Stimulated activated CD8-positive, alpha-beta memory T cell treated with anti-CD3 and anti-CD28 coated beads, Interleukin-7, amount 100 ng/mL, for 1 hour (primary cell): ENCODE data around the gene SCARF1.

Experiments used
- DNase-seq, 2 donors: peaks; one replicate each; pipeline ENCODE4 v3.0.0-alpha.2; 2020; ENCODE audit warnings: low read depth in 2 of 2

The SCARF1 gene

DNA sequence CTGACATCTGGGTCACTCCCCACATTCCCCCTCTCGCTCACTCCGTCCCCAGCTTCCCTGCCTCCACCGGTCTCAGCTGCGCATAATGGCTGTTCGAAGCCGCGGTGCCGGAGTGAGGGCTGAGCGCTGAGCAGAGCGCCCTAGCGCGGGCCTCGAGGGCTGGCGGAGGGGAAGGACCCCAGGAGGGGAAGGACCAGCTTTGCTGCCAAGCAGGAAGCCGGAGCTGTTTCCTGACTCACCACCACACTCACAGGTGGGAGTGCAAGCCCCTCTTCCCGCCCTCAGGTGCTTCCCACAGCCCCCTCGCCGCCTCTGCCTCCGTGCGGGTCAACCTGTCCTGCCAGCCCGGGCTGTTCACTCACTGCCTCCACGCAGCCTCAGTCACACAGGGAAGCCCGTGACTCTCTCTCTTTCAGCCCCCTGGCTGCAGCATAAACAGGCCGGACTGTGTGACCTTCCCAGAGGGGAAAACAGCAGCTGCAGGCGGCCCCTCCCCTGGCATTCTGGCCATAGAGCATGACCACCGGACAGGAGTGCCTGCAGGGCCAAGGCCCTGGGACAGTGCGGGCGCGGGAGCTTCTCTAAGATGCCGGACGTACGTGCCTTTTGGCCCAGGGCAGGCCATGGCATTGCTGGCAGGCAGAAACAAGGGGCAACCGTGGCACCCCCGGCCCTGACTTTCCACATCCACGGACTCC is 40.6 kb downstream of the SCARF1 start:
- DNase-seq = no peak

GRCh38 chr17:1601571-1601970 is 44.0 kb downstream of the SCARF1 start:
- no peak for DNase-seq

DNA sequence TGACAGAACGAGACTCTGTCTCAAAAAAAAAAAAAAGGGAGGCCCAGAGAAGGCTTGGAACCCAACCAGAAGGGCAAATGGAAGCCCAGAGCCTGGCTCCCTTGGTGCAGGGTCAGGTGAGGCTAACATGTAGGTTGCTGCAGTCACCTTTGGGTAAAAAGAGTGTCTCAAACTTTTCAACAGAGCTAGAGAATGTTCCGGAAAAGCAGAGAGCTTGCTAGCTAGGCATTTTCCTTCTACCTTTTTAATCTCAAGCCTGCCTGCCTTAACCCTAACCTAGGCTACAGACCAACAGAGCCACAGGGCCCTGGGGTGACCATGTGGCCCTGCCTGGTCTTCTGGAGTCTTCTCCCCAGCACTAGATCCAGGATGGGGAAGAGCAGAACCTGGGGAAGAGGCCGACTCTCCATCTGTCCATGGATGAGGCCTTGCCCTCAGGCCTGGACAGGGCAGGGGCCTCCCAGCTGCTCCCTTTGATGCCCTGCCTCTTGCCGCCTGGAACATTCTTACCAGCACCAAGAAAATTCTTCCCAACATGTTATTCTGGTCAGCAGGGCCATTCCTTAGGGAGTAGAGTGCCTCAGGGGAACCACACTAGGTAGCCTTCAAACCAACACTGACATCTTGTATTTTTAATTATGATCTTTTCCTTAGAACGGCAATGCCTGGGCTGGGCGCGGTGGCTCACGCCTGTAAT is 47.0 kb downstream of the SCARF1 start:
- DNase-seq = no peak

DNA sequence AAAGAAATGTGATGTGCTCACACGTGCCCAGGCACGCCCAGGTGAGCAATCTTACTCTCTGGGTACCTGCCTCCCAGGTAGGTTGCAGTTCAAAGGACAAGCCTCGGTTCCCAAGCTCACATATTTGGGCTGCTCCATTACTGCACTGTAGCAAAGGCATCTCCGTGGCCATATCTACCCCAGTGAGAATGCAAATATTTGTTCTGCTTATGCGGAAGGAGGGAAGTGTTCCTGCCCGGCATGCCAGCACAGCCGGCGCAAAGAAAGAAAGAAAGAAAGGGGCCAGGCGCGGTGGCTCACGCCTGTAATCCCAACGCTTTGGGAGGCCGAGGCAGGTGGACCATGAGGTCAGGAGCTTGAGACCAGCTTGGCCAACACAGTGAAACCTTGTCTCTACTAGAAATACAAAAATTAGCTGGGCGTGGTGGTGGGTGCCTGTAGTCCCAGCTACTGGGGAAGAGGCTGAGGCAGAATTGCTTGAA is 47.6 kb downstream of the SCARF1 start:
- no peak for DNase-seq

- DNase-seq = no peak
Observed at GRCh38 chr17:1593630-1593931, 52.0 kb downstream of the SCARF1 start.

- no peak for DNase-seq
Observed at GRCh38 chr17:1592751-1593629, 52.5 kb downstream of the SCARF1 start.

- no peak for DNase-seq
Observed at GRCh38 chr17:1591474-1592090, 54.0 kb downstream of the SCARF1 start.

DNA sequence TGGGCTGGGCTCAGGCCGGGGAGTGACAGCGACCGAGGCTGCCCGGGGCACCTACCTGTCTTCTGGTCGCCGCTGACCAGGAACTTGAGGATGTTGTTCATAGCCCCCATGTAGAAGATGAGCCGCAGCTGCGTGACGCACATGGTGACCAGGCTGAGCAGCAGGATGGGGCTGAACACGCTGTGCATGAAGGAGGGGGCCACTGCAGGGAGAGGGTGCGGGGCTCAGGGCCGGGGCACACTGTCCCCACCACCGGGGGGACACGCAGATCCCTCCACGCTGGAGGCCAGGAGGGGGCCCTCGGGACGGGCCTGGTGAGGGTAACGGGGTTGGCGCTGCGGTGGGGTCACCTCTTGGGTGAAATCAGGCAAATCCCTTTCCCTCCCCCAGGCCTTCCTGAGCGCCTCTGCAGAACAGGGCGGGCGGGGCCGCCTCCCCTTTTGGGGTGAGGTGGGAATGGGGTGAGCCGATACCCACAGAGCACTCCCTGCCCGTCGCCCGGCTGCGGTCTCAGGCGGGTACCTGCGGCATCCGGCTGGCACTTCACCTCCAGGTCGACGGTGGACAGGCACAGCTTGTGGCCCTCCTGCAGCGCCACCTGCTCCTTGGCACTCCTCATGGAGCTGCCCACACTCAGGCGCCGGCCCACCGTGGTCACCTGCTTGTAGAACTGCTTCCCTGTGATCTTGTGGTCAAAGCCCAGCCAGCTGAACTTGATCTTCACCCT is 54.6 kb downstream of the SCARF1 start:
- DNase-seq = no peak

- DNase-seq = no peak
Observed at GRCh38 chr17:1590029-1590746, 55.3 kb downstream of the SCARF1 start.

- DNase-seq = no peak
Observed at GRCh38 chr17:1588821-1589585, 56.5 kb downstream of the SCARF1 start.

DNA sequence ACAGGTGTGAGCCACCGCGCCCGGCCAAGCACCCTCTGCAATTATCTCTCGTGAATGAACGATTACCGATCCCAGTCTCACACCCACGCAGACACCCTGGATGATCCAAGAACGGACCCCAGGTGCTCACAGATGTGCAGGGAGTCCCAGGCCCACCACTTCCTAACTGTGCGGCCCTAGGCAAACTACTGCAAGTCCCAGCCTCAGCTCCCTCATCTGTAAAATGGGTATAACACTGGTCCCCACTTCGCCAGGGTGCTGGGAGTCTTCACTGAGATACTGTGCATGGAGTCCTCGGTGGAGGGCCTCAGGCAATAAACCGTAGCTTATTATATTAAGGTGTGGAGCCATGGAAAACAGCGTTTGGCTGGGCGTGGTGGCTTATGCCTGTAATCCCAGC is 61.4 kb downstream of the SCARF1 start:
- DNase-seq = no peak
